Measurements from ENCODE around the gene PRAMEF11.
"Not testable (repeated sequence)": the region's sequence is repeated elsewhere in the genome, so short reads cannot be mapped to it uniquely, and the experiment has no call there.

Gene PRAMEF11

GRCh38 chr1:12831310-12831709, at the start of gene PRAMEF11:
TSS of gene PRAMEF11 (minus strand) at chr1:12831410. CDS start at chr1:12828789, 2,621 bp downstream.
- not testable (repeated sequence) for TF ChIP-seq GATA2, GATA3 (IDR thresholded peaks at IDR 0.05; ENCODE audit: low read depth, low read length)

GRCh38 chr1:12856786-12857185, 25.6 kb upstream of the PRAMEF11 start, which contains the start of gene PRAMEF2:
TSS of gene PRAMEF2 (plus strand) at chr1:12857086. CDS start at chr1:12859010, 1,924 bp downstream.
- TF ChIP-seq GATA2, GATA3 (IDR thresholded peaks at IDR 0.05; ENCODE audit: low read depth, low read length): not testable (repeated sequence)

GRCh38 chr1:12851779-12852178, 20.6 kb upstream of the PRAMEF11 start:
- TF ChIP-seq GATA2 (IDR thresholded peaks at IDR 0.05; ENCODE audit: low read depth, low read length) (no peak), GATA3 (IDR thresholded peaks at IDR 0.05; ENCODE audit: low read depth, low read length) (no peak)

GRCh38 chr1:12848620-12849019, 17.4 kb upstream of the PRAMEF11 start, which contains the start of gene HNRNPCL1:
TSS of gene HNRNPCL1 (minus strand) at chr1:12848720. CDS start at chr1:12848289, 431 bp downstream.
- not testable (repeated sequence) for TF ChIP-seq GATA2, GATA3 (IDR thresholded peaks at IDR 0.05; ENCODE audit: low read depth, low read length)

GRCh38 chr1:12811409-12811784, 19.8 kb downstream of the PRAMEF11 start:
- TF ChIP-seq GATA2 (IDR thresholded peaks at IDR 0.05; ENCODE audit: low read depth, low read length) (no peak), GATA3 (IDR thresholded peaks at IDR 0.05; ENCODE audit: low read depth, low read length) (no peak)

GRCh38 chr1:12810691-12811408, 20.4 kb downstream of the PRAMEF11 start:
- TF ChIP-seq GATA3 (IDR thresholded peaks at IDR 0.05; ENCODE audit: low read depth, low read length) (no peak), GATA2 (IDR thresholded peaks at IDR 0.05; ENCODE audit: low read depth, low read length) (no peak)

- TF ChIP-seq GATA2 (IDR thresholded peaks at IDR 0.05; ENCODE audit: low read depth, low read length) = no peak
- TF ChIP-seq GATA3 (IDR thresholded peaks at IDR 0.05; ENCODE audit: low read depth, low read length) = no peak
Measured at GRCh38 chr1:12809933-12810332, 21.3 kb downstream of the PRAMEF11 start.

GRCh38 chr1:12799730-12800129, 31.5 kb downstream of the PRAMEF11 start:
- no peak for TF ChIP-seq GATA2 (IDR thresholded peaks at IDR 0.05; ENCODE audit: low read depth, low read length)

- TF ChIP-seq GATA3 (IDR thresholded peaks at IDR 0.05; ENCODE audit: low read depth, low read length) = no peak
- TF ChIP-seq GATA2 (IDR thresholded peaks at IDR 0.05; ENCODE audit: low read depth, low read length) = no peak
Measured at GRCh38 chr1:12798911-12799310, 32.3 kb downstream of the PRAMEF11 start.

GRCh38 chr1:12791097-12791496, 40.1 kb downstream of the PRAMEF11 start, which contains the start of gene PRAMEF1:
TSS of gene PRAMEF1 (plus strand) at chr1:12791397. CDS start at chr1:12793228, 1,831 bp downstream.
- TF ChIP-seq GATA2, GATA3 (IDR thresholded peaks at IDR 0.05; ENCODE audit: low read depth, low read length): not testable (repeated sequence)

- no peak for TF ChIP-seq GATA3 (IDR thresholded peaks at IDR 0.05; ENCODE audit: low read depth, low read length)
- TF ChIP-seq GATA2 (IDR thresholded peaks at IDR 0.05; ENCODE audit: low read depth, low read length) = 0 out of 2 replicates have a peak, but pooled peaks have one; percentile 23
Measured at GRCh38 chr1:12778907-12779306, 52.3 kb downstream of the PRAMEF11 start.

- no peak for TF ChIP-seq GATA3 (IDR thresholded peaks at IDR 0.05; ENCODE audit: low read depth, low read length)
Measured at GRCh38 chr1:12778061-12778460, 53.1 kb downstream of the PRAMEF11 start.

- TF ChIP-seq GATA2 (IDR thresholded peaks at IDR 0.05; ENCODE audit: low read depth, low read length) (no peak), GATA3 (IDR thresholded peaks at IDR 0.05; ENCODE audit: low read depth, low read length) (no peak)
Measured at GRCh38 chr1:12776801-12777557, 54.2 kb downstream of the PRAMEF11 start.

- TF ChIP-seq GATA3 (IDR thresholded peaks at IDR 0.05; ENCODE audit: low read depth, low read length) = no peak
- no peak for TF ChIP-seq GATA2 (IDR thresholded peaks at IDR 0.05; ENCODE audit: low read depth, low read length)
Measured at GRCh38 chr1:12775443-12775842, 55.8 kb downstream of the PRAMEF11 start.

All from SH-SY5Y (cell line).